ENCODE measurements around the gene GALM.

GALM gene

DNA sequence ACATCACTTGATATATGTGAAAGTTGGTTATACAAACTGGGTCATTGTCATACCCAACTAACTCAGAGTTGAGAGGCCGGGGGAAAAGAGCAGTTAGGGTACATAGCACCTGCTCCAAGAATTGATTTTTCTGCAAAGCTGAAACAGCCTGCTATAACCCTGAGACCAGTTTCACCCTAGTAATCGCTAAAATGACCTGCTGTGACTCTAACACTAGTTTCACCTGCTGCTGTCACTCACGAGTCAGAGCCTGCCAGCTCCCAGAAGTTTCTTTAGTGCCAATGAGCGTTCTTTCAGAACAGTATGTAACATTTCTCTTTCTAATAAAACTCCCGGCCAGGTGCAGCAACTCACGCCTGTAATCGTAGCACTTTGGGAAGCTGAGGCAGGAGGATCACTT, 57.3 kb downstream of the GALM start:
- TF ChIP-seq, protein P1, sequence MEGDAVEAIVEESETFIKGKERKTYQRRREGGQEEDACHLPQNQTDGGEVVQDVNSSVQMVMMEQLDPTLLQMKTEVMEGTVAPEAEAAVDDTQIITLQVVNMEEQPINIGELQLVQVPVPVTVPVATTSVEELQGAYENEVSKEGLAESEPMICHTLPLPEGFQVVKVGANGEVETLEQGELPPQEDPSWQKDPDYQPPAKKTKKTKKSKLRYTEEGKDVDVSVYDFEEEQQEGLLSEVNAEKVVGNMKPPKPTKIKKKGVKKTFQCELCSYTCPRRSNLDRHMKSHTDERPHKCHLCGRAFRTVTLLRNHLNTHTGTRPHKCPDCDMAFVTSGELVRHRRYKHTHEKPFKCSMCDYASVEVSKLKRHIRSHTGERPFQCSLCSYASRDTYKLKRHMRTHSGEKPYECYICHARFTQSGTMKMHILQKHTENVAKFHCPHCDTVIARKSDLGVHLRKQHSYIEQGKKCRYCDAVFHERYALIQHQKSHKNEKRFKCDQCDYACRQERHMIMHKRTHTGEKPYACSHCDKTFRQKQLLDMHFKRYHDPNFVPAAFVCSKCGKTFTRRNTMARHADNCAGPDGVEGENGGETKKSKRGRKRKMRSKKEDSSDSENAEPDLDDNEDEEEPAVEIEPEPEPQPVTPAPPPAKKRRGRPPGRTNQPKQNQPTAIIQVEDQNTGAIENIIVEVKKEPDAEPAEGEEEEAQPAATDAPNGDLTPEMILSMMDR (IDR thresholded peaks at IDR 0.05): no peak
- Mint-ChIP-seq H3K4me1 (peaks cover 7% of the 10 kb centered on the region), H3K27ac (no peak overlapping the region)

DNA sequence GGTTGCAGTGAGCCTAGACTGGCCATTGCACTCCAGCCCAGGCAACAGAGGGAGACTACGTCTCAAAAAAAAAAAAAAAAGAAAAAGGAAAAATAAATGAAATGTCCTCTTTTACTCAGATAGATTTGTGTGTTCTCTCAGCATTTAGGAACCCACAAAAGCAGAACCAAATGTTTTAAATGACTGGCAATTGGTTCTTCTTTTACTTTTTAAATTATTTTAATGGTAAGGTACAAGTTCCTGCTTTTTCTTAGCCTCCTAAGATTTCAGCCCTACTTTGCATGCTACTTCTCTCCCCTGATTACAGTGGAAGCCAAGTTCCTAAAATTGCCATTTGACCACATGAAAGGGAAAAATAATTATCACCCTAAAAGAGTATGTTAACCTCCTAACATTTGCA, 61.7 kb downstream of the GALM start:
- Mint-ChIP-seq H3K36me3 (ENCODE audit: low read depth) (peaks cover 5% of the 10 kb centered on the region), H3K4me1 (no peaks in the 10 kb centered on the region), H3K27ac (no peak overlapping the region), H3K27me3 (ENCODE audit: low read depth, poor library complexity) (no peaks in the 10 kb centered on the region), H3K9me3 (no peaks in the 10 kb centered on the region), H3K4me3 (no peak overlapping the region)
- no peak for DNase-seq
- TF ChIP-seq, protein P1 (IDR thresholded peaks at IDR 0.05): no peak

More for the DNA sequence above, 57.3 kb downstream of the GALM start:
- no peak for DNase-seq
- Mint-ChIP-seq H3K4me3 (no peak overlapping the region), H3K9me3 (peaks cover 3% of the 10 kb centered on the region), H3K36me3 (ENCODE audit: low read depth) (peaks cover 24% of the 10 kb centered on the region), H3K27me3 (ENCODE audit: low read depth, poor library complexity) (peaks cover 6% of the 10 kb centered on the region)

DNA sequence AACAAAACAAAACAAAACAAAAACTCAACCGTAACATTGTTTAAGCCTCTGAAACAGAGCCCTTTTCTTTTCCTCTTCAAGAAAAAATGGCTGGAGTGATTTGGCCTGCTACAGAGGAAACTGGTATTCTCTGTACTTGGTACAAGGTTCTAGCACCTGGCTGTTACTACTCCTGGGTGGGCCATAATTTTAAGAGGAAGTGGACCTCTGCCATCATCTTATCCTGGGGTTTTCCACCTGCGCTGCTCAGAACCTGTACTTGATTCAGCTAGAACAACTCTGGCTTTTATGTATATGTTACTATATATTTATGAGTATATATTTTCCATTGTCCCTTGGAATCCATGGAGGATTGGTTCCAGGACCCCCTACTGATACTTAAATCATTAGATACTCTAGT, 62.8 kb downstream of the GALM start:
- Mint-ChIP-seq H3K9me3 (no peaks in the 10 kb centered on the region), H3K4me3 (no peak overlapping the region), H3K27me3 (ENCODE audit: low read depth, poor library complexity) (no peaks in the 10 kb centered on the region), H3K36me3 (ENCODE audit: low read depth) (peaks cover 11% of the 10 kb centered on the region), H3K27ac (no peak overlapping the region), H3K4me1 (no peaks in the 10 kb centered on the region)
- no peak for DNase-seq
- TF ChIP-seq, protein P1 (IDR thresholded peaks at IDR 0.05): no peak

DNA sequence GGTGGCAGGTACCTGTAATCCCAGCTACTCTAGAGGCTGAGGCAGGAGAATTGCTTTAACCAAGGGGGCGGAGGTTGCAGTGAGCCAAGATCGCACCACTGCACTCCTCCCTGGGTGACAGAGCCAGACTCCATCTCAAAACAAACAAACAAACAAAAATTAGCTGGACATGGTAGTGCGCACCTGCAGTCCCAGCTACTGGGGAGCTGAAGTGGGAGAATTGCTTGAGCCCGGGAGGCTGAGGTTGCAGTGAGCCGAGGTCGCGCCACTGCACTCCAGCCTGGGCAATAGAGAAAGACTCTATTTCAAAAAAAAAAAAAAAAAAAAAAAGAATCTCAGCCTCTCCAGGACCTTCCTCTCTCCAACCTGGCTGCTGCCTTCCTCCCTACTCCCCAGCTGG, 65.2 kb downstream of the GALM start:
- no peaks in the 10 kb centered on the region for H3K27me3 Mint-ChIP-seq (ENCODE audit: low read depth, poor library complexity)
- peaks cover 17% of the 10 kb centered on the region for H3K4me1 Mint-ChIP-seq
- H3K9me3 Mint-ChIP-seq: no peaks in the 10 kb centered on the region
- TF ChIP-seq, protein P1 (IDR thresholded peaks at IDR 0.05): no peak
- no peak for DNase-seq
- H3K4me3 Mint-ChIP-seq: no peak overlapping the region
- H3K27ac Mint-ChIP-seq: peak overlapping the region; percentile 37
- H3K36me3 Mint-ChIP-seq (ENCODE audit: low read depth): peaks cover 11% of the 10 kb centered on the region

DNA sequence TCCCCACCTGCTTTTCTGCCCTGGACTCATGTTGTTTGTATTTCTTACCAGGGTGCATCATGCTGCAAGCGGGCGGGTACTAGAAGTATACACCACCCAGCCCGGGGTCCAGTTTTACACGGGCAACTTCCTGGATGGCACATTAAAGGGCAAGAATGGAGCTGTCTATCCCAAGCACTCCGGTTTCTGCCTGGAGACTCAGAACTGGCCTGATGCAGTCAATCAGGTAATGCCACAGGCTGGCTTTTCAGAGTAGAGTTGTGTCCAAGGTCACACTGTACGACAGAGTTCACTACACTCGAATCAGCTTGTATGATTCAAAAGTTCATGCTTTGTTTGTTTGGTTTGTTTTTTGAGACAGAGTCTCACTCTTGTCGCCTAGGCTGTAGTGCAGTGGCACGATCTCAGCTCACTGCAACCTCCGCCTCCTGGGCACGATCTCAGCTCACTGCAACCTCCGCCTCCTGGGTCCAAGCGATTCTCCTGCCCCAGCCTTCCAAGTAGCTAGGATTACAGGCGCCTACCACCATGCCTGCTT, 65.8 kb downstream of the GALM start:
- peaks cover 11% of the 10 kb centered on the region for H3K36me3 Mint-ChIP-seq (ENCODE audit: low read depth)
- H3K4me3 Mint-ChIP-seq: no peak overlapping the region
- H3K4me1 Mint-ChIP-seq: peaks cover 23% of the 10 kb centered on the region
- H3K27ac Mint-ChIP-seq: peak overlapping the region; percentile 37
- no peaks in the 10 kb centered on the region for H3K27me3 Mint-ChIP-seq (ENCODE audit: low read depth, poor library complexity)
- no peak for DNase-seq
- TF ChIP-seq, protein P1 (IDR thresholded peaks at IDR 0.05): no peak
- H3K9me3 Mint-ChIP-seq: no peaks in the 10 kb centered on the region

DNA sequence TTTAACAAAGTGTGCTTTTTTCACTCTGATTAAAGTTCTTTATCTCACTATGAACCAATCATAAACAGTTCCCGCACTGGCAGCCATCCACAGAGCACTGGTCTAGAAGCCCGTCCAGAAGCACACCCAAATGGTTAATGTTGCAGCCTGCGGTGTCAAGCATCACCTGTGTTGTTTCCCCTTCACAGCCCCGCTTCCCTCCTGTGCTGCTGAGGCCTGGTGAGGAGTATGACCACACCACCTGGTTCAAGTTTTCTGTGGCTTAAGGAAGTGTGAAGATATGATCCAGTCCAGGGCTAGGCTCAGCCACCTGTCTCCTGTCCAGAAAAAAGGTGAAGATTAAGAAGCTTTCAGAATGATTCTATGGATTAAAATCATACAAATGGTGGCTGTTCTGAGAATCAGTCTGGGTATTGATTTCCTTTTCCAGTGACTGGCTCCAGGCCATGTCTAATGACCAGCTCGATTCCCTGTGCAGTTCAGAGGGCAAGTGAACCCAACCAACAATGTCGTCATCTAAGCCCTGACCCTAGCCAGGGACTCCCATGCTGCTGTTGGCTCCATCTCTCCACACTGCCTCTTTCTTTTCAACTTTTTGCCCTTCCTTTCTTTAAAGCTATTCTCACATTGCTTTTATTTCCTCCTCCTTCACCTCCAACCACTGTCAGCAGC, 67.5 kb downstream of the GALM start:
- no peak for DNase-seq
- H3K4me1 Mint-ChIP-seq: peaks cover 23% of the 10 kb centered on the region
- TF ChIP-seq, protein P1 (IDR thresholded peaks at IDR 0.05): no peak
- peak overlapping the region; percentile 30 for H3K27ac Mint-ChIP-seq
- H3K4me3 Mint-ChIP-seq: no peak overlapping the region
- H3K27me3 Mint-ChIP-seq (ENCODE audit: low read depth, poor library complexity): no peaks in the 10 kb centered on the region
- peaks cover 2% of the 10 kb centered on the region for H3K9me3 Mint-ChIP-seq
- peaks cover 28% of the 10 kb centered on the region for H3K36me3 Mint-ChIP-seq (ENCODE audit: low read depth)

All from nephron progenitor cell (in vitro differentiated cells).